Colonic mucosa (tissue), 4 donors: ENCODE measurements around the gene ARFGEF2. TPM values are rescaled to one million over a fixed set of nuclear protein-coding genes. Genes with fewer than 3 reads are reported as not detected.
"Not testable (repeated sequence)": the region's sequence is repeated elsewhere in the genome, so short reads cannot be mapped to it uniquely, and the experiment has no call there.

ENCODE experiments used
- DNase-seq: peaks from one replicate; pipeline ENCODE4 v3.0.0-alpha.2; 2020
- H3K27ac ChIP-seq: fragments of 200-600 bp; one replicate; pipeline ENCODE4 v1.8.0; 2021
- H3K27me3 ChIP-seq: fragments of 200-600 bp; one replicate; pipeline ENCODE4 v1.8.0; 2021
- H3K36me3 ChIP-seq: fragments of 200-600 bp; one replicate; pipeline ENCODE4 v1.8.0; 2021
- H3K4me1 ChIP-seq: fragments of 200-600 bp; one replicate; pipeline ENCODE4 v1.8.0; 2021; ENCODE audit warnings: mild to moderate bottlenecking
- H3K4me3 ChIP-seq: fragments of 200-600 bp; one replicate; pipeline ENCODE4 v1.8.0; 2021
- H3K9ac ChIP-seq, 2 donors: one replicate each; pipeline ENCODE4 v1.7.0; 2013; ENCODE audit warnings: control low read depth in 2 of 2, low read depth in 2 of 2, low read length in 2 of 2
- H3K9me3 ChIP-seq: fragments of 200-600 bp; one replicate; pipeline ENCODE4 v1.8.0; 2021
- intact Hi-C: fragments of 100-400 bp; cut with DNase I; formaldehyde crosslinking; loops from one replicate; pipeline ENCODE4 v1.14.1; 2022
- total RNA-seq, 2 donors: library from RNA; stranded (reverse); fragmentation: NEBNext Ultra II Directional in 1 of 2; extraction: Animal tissue kit (Norgen Biotek cat#: 25700) in 1 of 2; gene quantifications; one replicate each; pipeline ENCODE4 v1.2.1, GENCODE V29; 2021
- TF ChIP-seq, protein P1 (sequence below): fragments of 200-600 bp; IDR thresholded peaks from one replicate; pipeline ENCODE4 v1.8.0; 2022; ENCODE audit warnings: antibody characterized with exemption, mild to moderate bottlenecking
- donor health status: healthy.
- donor health status: DM: no; HTN: no; CAD: no.
- donor health status: DM: no; HTN: no; CAD: no.

Gene ARFGEF2
- total RNA-seq, 2 donors from 2014 or later, result 46.9 to 74.1 TPM

DNA sequence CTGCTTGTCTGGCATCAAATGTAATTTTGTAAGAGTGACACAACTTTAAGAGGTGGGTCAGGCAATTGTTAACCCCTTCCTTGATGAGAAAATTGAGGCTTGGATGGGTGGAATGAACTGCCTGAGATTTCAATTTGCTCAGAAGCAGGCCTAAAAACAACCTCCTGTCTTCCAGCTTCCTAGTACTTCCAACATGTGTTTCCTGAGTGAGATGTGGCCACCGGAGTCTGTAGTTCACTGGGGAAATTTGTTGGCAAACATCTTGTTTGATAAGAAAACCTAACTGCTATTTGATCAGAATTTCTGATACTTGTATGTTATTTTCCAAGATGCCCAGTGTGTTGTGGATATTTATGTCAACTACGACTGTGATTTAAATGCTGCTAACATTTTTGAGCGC lies 51.3 kb downstream of the ARFGEF2 start:
- Histone ChIP-seq H3K9ac (no peak overlapping the region), H3K9me3 (no peaks in the 10 kb centered on the region), H3K27me3 (no peaks in the 10 kb centered on the region), H3K36me3 (peaks cover 33% of the 10 kb centered on the region), H3K27ac (no peak overlapping the region), H3K4me1 (no peaks in the 10 kb centered on the region), H3K4me3 (no peak overlapping the region)
- intact Hi-C loops, result no loop called here
- no peak for DNase-seq
- TF ChIP-seq, protein P1, sequence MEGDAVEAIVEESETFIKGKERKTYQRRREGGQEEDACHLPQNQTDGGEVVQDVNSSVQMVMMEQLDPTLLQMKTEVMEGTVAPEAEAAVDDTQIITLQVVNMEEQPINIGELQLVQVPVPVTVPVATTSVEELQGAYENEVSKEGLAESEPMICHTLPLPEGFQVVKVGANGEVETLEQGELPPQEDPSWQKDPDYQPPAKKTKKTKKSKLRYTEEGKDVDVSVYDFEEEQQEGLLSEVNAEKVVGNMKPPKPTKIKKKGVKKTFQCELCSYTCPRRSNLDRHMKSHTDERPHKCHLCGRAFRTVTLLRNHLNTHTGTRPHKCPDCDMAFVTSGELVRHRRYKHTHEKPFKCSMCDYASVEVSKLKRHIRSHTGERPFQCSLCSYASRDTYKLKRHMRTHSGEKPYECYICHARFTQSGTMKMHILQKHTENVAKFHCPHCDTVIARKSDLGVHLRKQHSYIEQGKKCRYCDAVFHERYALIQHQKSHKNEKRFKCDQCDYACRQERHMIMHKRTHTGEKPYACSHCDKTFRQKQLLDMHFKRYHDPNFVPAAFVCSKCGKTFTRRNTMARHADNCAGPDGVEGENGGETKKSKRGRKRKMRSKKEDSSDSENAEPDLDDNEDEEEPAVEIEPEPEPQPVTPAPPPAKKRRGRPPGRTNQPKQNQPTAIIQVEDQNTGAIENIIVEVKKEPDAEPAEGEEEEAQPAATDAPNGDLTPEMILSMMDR, result no peak

DNA sequence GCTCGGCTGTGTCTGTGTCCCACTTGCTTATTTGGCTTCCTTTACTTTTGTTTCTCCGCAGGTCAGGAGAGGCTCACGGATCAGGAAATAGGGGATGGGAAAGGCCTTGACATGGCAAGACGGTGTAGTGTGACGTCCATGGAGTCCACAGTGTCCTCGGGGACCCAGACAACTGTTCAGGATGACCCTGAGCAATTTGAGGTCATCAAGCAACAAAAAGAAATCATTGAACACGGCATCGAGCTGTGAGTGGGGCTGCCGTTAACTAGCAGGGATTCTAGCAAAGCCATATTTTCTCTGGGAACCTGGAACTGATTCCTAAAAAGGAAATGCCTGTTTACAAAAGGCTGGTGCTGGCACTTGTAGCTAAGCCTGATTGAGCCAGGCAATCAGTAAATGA lies 54.4 kb downstream of the ARFGEF2 start:
- no peak overlapping the region for H3K4me3 ChIP-seq
- H3K9ac ChIP-seq, result no peak overlapping the region
- H3K9me3 ChIP-seq, result no peaks in the 10 kb centered on the region
- H3K27ac ChIP-seq, result no peak overlapping the region
- H3K27me3 ChIP-seq, result no peaks in the 10 kb centered on the region
- TF ChIP-seq, protein P1, result no peak
- no peak for DNase-seq
- intact Hi-C loops, result no loop called here
- H3K36me3 ChIP-seq, result peaks cover 9% of the 10 kb centered on the region
- no peaks in the 10 kb centered on the region for H3K4me1 ChIP-seq

DNA sequence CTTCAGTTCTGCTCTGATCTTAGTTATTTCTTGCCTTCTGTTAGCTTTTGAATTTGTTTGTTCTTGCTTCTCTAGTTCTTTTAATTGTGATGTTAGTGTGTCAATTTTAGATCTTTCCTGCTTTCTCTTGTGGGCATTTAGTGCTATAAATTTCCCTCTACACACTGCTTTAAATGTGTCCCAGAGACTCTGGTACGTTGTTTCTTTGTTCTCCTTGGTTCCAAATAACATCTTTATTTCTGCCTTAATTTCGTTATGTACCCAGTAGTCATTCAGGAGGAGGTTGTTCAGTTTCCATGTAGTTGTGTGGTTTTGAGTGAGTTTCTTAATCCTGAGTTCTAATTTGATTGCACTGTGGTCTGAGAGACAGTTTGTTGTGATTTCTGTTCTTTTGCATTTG lies 58.5 kb downstream of the ARFGEF2 start:
- H3K36me3 ChIP-seq, H3K27ac ChIP-seq, H3K4me3 ChIP-seq, H3K9ac ChIP-seq, H3K4me1 ChIP-seq, H3K27me3 ChIP-seq, DNase-seq, intact Hi-C loops, H3K9me3 ChIP-seq: not testable (repeated sequence)

DNA sequence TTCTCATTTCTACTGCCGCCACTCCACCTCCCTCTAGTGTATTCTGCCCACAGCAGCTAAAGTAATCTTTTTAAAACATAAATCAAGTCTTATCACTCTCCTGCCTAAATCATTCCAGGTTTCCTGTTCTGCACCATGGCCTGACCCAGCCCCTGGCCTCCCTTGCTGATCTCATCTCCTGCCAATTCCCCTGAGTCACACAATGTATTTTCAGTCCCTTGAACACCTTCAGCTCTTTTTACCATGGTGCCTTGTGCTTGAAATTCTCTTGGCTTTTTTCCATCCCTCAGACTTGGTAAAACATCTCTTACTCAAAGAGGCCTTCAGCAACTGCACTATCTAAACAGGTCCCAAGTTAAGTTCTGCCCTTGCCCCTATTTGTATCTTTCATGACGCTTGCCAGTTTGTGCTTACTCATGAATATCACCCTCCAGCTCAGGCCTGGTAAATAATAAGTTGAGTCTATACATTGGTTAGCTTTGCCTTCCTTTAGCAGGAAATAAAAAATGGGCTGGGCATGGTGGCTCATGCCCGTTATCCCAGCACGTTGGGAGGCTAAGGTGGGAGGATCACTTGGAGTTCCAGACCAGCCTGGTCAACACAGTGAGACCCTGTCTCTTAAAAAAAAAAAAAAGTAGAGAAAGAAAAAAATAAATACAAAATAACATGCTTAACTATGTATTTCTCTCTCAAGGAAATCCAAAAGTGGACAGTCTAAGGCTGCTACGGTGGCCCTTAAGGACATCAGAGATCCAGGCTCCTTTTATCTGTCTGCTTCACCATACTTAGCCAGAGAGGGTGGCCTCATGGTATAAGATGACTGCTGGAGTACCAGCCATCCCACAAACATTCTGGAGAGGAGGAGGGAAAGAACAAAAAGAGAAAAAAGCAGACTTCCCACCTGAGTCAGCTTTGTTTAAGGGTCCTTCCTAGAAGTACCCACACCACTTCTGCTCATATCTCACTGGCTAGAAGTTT lies 62.2 kb downstream of the ARFGEF2 start:
- no peaks in the 10 kb centered on the region for H3K27me3 ChIP-seq
- no peak for DNase-seq
- TF ChIP-seq, protein P1, result no peak
- intact Hi-C loops, result no loop called here
- H3K9me3 ChIP-seq, result no peaks in the 10 kb centered on the region
- no peak overlapping the region for H3K4me3 ChIP-seq
- no peaks in the 10 kb centered on the region for H3K4me1 ChIP-seq
- no peak overlapping the region for H3K9ac ChIP-seq
- peaks cover 10% of the 10 kb centered on the region for H3K36me3 ChIP-seq
- H3K27ac ChIP-seq, result no peak overlapping the region

DNA sequence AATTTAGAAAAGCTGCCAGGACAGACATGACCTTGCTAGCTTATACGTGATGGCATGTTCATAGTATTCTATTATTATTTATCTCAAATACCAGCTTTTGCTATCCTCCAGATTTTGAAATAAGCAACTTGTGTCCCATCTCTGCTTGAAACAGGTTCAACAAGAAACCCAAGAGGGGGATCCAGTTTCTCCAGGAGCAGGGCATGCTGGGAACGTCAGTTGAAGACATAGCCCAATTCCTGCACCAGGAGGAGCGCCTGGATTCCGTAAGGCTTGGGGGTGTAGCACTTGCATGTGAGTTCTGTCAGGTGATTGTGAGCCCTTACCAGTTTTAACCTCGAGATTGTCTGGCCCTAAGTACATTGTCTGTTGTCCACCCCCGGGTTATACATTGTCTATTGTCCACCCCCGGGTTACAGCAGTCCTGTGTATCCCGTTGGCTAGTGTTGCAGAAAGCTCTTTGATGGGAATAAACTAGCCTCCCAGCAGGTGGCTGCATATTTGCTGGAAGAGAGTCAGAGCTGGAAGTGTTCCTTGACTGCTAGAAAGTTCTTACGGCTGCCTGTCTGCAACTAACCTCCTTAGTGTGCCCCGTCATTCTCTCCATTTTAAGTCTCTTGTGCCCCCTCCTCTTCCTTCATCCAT lies 63.2 kb downstream of the ARFGEF2 start:
- Histone ChIP-seq H3K36me3 (peaks cover 19% of the 10 kb centered on the region), H3K4me3 (no peak overlapping the region), H3K9ac (no peak overlapping the region), H3K27me3 (no peaks in the 10 kb centered on the region), H3K4me1 (no peaks in the 10 kb centered on the region), H3K9me3 (no peaks in the 10 kb centered on the region), H3K27ac (no peak overlapping the region)
- TF ChIP-seq, protein P1, result no peak
- intact Hi-C loops, result no loop called here
- DNase-seq, result no peak

DNA sequence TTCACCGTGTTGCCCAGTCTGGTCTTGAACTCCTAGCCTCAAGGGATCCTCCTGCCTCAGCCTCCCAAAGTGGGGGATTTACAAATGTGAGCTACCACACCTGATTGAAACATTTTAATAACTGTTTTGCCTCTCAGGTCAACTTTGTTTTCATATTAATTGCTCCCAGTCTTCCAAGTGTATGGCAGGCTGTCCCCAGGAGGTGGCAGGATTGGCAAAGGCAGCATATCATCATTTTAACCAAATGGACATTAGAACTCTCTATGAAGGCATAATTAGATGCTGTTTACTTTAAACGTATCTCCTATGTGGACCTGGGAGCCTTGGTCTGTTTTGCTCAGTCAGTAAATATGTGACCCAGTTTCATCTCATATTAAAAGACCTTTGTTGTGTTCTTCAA lies 65.4 kb downstream of the ARFGEF2 start:
- H3K9ac ChIP-seq, result no peak overlapping the region
- no peaks in the 10 kb centered on the region for H3K4me1 ChIP-seq
- H3K27ac ChIP-seq, result no peak overlapping the region
- DNase-seq, result no peak
- H3K36me3 ChIP-seq, result peaks cover 27% of the 10 kb centered on the region
- intact Hi-C loops, result no loop called here
- no peaks in the 10 kb centered on the region for H3K27me3 ChIP-seq
- no peaks in the 10 kb centered on the region for H3K9me3 ChIP-seq
- TF ChIP-seq, protein P1, result no peak
- no peak overlapping the region for H3K4me3 ChIP-seq
